T-helper 2 cell treated with Interferon-gamma antibody and Interleukin-4, amounts not matched to agents 100 ng/mL and 5 ng/mL, for 36 hours (primary cell): Measurements from ENCODE around the gene IL15RA. TPM values are rescaled to one million over a fixed set of nuclear protein-coding genes. Genes with fewer than 3 reads are reported as not detected.
"Not testable (repeated sequence)": the region's sequence is repeated elsewhere in the genome, so short reads cannot be mapped to it uniquely, and the experiment has no call there.

Experiments used
- intact Hi-C: fragments of 100-400 bp; cut with micrococcal nuclease; formaldehyde crosslinking; loops from one replicate; pipeline ENCODE4 v1.15.1; 2023
- total RNA-seq: library from RNA; stranded (reverse); gene quantifications from 2 replicates; pipeline ENCODE4 v1.2.3, GENCODE V29; 2022

Gene IL15RA
- total RNA-seq, 1 donor from 2014 or later = 23.1 TPM

DNA sequence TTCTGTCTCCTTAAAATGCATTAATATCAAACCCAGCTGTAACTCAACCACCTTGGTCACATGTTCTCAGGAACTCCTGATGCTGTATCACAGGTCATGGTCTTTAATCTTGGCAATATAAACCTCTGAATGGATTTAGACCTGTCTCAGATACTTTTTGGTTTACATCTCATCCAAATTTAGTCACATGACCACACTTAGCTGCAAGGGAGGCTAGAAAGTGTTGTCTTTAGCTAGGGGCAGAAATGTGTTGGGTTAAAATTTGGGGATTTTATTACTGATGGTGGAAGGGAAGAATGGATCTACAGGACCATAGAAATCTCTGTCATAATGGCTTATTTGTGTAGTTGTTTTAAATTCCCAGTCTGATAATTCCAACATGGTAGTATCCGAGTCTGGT is 29.6 kb upstream of the IL15RA start:
- intact Hi-C loops = no loop called here

DNA sequence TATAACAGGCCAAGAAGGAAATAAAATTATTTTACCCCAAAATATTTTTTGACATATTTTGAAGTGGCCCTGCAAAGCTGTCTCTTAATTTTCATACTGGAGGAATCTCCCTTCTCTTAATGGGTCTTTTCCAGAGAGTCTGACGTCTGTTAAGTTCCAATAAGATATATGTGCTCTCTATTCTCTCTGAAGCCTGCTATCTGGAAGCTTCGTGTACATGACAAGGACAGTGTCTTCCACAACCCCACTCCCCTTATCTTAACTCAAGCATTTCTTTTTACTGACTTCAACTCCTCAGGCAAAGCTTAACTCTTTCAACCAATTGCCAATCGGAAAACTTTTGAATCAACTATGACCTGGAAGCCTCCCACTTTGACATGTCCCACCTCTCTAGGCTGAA is 29.2 kb upstream of the IL15RA start:
- intact Hi-C loops = no loop called here

DNA sequence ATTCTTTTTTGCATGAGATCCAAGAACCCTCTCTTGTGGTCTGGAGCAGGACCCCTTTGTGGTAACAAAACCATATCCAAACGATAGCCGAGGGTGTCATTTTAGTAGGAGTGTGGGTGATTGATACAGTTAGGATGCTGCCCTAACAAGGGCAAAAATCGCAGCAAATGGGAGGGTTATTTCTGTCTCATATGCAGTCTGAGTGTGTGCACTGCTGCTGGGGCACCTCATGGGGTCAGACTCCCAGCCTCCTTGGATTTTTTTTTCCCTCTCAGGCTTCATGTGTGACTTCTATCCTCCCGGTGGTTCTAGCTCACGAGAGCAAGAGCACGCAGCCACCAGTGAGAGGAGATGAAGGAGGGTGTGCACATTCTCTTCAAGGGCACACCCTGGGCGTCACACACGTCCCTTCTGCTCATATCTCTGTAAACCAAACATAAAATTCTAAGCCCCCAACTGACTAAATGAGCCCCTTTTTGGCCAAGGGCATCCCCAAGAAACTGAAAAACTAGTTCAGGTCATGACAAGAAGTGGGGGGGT is 28.6 kb upstream of the IL15RA start:
- intact Hi-C loops = no loop called here

DNA sequence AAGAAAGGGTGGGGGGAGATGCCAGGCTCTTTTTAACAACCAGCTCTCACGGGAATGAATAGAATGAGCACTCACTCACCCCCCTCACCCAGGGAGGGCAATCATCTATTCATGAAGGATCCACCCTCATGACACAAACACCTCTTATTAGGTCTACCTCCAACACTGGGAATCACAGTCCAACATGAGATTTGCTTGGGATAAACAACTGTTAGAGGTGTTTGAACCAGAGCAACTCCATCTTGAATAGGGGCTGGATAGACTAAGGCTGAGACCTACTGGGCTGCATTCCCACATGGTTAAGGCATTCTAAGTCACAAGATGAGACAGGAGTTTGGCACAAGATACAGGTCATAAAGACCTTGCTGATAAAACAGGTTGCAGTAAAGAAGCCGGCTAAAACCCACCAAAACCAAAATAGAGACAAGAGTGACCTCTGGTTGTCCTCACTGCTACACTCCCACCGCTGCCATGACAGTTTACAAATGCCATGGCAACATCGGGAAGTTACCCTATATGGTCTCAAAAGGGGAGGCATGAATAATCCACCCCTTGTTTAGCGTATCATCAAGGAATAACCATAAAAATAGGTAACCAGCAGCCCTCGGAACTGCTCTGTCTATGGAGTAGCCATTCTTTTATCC is 27.9 kb upstream of the IL15RA start:
- intact Hi-C loops = not testable (repeated sequence)

DNA sequence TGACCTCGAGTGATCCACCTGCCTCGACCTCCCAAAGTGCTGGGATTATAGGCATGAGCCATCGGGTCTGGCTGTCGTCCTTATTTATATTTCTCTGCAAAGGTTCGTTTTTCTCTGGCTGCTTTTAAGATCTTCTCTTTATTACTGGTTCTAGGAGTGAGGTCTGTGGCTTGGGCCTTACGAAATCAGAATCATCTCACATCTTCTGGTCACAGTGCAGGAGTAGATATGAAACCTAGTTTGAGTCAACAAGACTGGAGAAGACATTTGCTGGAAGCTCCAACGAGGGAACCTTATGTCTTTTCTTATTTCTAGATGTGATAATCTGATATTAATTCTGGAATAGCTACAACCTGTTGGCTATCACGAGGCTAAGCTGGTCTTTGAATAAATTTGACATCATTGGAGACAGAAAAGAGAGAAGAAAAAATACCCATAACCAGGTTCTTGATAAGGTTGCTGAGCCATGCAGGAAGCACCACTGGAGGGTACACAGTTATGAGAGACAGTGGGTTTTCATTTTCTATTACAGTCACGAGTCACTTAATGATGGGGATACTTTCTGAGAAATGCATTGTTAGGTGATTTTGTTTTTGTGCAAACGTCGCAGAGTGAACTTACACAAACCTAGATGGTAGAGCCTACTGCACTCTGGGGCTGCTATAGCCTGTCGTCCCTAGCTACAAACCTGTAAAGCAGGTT is 25.6 kb upstream of the IL15RA start:
- intact Hi-C loops = no loop called here

DNA sequence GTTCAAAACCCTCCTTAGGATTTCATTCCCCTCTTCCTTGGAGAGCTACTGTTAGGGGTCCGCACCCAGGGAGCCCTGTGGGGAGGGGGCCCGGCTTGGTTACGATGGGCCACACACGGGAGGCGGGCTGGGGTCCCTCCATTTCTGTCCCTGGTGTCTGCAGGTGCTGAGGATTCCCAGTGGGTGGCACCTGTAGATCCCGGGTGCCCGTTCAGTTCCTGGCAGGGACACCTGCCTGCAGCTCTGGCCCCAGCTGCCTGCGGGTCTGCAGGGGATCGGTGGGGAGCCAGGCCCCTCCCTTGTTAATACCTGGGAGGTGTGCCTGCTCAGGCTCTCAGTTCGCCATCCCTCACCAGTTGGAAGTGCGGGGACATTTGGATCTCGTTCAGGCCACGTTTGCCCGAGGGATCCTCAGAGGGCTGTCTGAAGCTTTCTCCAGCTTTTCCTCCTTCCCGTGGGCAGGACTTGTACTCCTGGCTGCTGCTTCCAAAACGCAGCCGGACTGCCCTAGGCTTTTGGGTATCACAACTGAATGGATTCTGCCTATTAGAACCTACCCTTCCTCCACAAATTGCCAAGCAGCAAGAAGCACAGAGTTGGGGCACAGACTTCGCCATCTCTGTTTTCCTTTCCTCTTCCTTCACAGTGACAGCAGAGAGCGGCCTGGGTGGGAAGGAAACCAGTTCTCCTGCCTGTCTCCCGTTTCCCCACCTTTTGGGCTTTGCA is 22.3 kb upstream of the IL15RA start:
- intact Hi-C loops = loop anchor here (2.0 kb wide), 1 partner anchor 23 kb away; the partner anchor contains the start of gene IL15RA

DNA sequence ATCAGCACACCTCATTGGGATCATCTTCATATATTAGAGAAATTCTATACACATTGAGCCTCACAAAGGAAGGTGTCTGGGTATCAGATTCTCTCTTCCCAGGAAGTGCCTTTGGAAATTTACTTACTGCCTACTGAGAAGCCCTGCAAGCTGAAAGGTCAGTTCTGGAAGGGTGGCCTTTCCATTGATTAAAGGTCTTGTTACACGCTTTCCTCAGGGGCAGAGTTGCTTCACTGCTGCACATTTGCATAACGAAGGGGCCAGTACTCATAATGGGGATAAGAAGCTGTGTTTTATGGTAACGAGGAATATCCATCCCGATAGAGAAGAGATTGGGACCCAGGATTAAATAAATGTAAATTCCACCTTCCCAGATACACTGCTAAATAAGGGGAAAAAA is 19.4 kb upstream of the IL15RA start:
- intact Hi-C loops = no loop called here

DNA sequence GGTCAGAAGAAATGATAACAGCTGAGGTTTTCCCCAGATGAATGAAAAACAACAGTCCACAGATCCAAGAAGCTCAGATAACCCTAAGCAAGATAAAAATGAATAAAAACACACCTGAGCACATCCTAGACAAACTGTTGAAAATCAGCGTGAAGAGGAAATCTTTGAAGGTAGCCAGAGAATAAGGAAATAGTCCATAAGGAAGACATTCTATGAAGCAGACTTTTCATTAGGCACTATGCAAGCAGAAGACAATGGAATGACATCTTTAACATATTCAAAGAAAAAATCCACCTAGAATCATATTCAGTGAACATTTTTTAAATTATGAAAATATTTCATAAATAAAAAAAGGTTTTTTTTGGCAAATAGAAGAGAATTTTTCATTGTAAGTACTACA is 15.1 kb upstream of the IL15RA start:
- intact Hi-C loops = no loop called here

DNA sequence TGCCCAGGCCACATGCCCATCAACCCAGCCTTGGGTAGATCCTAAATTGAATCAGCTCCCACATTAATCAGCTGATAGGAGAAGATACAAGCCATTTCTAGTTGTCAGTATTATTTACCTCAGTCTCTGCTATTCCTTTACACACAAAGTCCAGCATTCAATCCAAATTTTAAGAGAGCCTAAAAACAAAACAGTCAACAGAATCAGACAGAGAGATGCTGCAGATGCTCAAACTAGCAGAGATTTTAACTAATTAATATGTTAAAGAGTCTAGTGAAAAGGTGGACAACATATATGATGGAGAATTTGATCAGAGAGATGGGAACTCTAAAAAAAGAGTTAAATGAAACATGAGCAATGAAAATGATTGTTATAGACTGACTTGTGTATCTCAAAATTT is 14.4 kb upstream of the IL15RA start:
- intact Hi-C loops = no loop called here

DNA sequence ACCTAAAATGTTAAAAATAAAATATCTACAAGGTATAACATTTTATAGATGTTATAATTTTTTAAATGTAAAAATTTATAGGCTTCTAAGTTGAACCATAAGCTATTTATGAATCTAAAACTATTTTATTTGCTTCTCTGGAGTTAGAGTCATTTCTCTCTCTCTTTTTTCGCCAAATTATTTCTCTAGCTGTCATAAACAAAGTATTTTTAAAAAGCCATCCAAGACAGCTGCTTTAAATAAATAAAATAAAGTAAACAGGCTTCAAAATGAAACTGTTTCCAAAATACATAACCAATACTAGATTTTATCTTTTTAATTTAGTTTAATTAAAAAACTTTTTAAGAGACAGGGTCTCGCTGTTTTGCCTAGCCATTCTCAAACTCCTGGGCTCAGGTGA is 12.4 kb upstream of the IL15RA start:
- intact Hi-C loops = no loop called here

DNA sequence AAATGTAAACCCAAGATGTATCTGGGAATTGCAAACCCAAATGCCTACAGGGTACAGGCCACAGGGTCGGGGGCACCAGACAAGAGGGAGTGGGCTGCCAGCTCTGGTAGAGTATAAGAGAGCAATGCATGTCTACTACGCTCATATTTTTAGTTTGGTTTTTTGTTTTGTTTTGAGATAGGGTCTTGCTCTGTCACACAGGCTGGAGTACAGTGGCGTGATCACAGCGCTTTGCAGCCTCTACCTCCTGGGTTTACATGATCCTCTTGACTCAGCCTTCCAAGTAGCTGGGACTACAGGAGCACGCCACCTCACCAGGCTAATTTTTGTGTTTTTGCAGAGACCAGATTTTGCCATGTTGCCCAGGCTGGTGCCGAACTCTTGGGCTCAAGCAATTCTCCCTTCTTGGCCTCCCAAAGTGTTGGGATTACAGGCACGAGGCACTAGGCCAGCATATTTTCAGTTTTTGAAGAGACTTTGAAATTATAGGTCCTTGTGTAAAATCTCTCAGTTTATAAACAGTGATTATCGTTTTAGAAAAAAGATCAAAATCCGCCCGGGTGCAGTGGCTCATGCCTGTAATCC is 11.1 kb upstream of the IL15RA start:
- intact Hi-C loops = no loop called here

DNA sequence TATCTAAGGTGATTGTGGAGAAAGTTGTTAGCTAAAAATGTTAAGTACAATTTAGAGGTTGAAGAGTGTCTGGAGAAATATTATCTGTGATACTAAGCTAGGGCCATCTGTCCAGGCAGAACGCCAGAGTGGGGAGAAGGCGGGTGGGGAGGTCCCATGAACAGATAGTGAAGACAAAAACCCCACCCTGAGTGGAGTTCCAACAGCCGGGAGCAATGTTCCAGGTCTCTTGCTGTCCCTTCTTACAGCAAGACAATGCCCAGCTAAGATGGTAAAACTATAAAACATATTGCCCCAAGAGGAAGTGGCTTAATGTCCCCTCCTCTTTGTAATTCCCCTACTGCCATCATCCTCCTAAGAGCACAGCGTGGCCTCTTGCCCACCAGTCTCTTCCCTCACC is 10.4 kb upstream of the IL15RA start:
- intact Hi-C loops = no loop called here

DNA sequence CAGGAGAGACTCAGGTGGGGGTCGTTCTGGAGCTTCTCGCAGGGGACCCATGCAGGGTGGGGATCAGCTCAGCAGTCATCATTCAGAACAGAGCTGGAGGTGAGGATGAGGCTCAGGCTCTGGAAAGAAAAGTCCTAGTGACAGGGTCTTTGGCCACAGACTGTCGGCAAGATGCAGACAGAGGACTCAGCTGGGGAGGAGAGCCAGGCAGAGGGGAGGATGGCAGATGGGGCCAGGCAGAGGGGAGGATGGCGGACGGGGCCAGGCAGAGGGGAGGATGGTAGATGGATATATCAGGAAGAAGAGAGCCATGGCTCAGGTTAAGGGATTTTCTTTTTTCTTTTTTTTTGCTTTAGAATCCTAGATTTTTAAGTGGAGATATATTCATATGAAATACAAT is 7.7 kb upstream of the IL15RA start:
- intact Hi-C loops = no loop called here

DNA sequence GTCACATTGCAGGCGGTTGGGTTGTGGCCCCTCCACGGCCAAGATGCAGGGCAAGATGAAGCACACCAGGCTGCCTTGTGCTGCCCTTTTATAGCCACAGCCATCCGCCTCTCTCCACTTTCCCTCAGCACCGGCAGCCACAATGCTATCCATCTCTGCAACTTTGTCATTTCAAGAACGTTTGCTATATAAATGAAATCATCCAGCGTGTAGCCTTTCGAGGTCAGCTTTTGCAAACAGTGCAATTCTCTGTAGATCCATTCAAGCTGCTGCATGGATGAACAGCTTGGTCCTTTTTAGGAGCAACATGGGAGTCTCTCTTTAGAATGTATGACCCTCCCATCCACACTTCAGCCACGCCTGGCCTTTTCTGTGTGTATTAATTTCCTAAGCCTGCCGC is 6.4 kb upstream of the IL15RA start:
- intact Hi-C loops = no loop called here

DNA sequence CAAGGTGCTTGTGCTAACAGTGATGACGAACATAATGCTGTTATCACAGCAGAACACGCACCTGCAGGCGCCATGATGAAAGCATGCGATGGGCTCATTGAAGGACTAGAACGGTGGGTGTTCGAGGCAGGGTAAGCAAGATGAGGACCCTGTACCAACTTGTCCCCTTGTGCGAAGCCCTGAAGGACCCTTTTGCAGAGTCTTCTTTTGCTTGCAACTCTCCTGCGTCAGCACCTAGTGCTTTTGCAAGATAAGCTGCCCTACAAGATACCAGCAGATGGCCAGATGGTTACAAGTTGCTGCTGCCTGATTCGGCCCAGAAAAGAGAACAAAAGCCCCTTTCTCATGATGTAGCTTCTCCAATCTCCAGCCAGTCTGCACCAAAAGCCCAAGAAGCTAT is 4.2 kb upstream of the IL15RA start:
- intact Hi-C loops = no loop called here

DNA sequence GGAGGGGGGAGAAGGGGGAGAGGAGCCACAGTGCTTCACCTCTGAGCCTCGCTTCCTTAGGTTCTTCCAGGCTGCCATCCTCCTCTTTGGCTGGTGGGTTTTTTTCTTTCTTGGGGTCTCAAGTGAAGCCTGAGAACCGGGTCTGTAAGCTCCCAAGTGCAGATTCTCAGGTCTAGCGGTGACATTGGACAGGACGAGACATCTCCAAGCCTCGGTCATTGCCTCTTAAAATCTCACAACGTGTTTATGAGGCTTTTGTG is 817 bp upstream of the IL15RA start:
- intact Hi-C loops = loop anchor here (5.0 kb wide), 2 partner anchors 34 to 531 kb away; no protein-coding TSS in a partner anchor

DNA sequence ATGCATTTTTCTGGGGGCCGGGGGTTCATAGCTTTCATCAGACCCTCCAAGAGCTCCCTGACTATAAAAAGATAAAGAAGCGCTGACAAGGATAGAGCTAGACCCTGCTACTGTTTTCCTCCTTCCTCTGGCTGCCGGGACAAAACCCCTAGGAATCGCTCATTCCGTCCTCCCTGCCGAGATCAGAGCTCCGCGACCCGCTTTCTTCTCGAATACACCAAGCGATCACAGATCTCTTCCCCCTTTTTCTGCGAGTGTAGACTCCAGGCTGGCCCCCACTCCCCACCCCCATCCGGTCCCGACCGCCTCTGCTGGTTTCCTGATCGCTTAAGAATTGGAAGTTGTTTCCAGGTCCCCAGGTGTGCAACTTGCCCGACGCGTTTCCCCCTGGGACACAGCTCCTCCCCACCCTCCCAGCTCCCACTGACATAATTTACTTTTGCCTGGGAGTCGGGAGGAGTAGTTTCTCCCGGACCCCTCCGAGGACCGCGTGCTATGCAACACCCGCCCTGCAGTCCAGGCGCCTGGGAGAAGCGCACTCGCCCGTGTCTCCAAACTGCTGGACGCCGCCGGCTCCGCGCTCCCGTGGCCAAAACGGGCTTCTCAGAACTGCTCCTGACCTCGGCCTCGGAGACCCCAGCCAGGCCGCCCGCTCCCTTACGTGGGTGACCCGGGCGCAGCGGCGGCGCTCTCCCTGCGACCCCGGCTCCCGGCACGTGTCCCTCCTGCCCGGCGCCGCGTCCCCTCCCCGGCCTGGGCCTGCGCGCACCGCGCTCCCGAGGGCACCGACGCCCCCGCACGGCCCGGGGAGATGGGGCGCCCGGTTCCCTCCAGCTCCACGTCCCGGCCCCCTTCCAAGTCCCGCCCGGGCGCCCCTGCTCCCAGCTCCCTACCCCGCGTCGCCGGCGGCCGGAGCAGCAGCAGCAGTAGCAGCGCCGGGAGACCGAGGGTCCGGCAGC is 552 bp downstream of the IL15RA start:
- intact Hi-C loops = loop anchor here (1.0 to 5.0 kb wide), 10 partner anchors 24 to 529 kb away; partner anchors contain the start of genes FBH1, GDI2 and TASOR2

DNA sequence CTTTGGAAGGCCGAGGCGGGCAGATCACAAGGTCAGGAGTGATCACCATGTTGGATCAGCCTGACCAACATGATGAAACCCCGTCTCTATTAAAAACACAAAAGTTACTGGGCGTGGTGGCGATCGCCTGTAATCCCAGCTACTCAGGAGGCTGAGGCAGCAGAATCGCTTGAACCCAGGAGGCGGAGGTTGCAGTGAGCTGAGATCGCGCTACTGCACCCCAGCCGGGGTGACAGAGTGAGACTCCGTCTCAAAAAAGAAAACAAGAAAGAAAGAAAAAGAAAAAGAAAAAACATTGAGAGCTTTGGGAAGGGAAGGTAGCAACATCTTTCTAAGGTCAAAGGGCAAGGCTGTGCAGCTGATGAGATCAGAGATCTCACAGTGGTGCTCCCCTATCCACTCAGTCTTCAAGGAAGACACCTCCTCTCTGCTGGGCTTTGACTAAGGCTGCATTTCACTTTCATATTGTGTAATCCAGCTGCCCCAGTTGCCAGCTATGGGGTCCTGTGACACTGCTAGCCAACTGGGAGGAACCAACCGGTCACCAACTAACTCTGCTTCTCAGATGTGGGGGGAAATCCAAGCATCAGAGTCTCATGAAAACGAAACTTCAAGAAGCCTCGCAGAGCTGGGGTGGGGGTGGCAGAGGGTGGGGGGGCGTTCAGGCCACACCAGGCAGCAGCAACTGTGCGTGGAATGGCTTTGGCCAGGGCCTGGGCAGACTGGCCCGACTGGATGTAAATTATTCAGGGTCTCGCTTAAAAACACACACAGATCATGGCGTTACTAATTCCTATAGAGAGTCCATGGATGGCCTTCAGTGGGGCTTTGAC is 1.5 kb downstream of the IL15RA start:
- intact Hi-C loops = loop anchor here (1.0 to 5.0 kb wide), 10 partner anchors 25 to 529 kb away; partner anchors contain the start of genes FBH1, GDI2 and TASOR2

DNA sequence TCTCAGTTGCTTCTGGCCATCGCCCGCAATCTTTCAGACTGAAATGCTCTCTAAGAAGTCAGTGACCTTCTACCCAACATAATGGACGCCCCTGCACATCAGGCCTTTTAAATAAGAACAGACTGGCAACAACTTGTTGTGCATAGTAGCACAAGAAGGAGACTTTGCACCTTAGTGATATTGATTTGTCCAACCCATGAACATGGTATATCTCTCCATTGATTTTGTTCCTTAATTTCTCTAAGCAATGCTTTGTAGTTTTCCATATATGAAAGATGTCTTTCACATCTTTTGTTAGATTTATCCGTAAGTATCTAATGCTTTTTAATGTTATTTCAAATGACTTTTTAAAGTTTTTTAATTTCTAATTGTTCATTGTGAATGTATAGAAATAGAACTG is 4.3 kb downstream of the IL15RA start:
- intact Hi-C loops = no loop called here

DNA sequence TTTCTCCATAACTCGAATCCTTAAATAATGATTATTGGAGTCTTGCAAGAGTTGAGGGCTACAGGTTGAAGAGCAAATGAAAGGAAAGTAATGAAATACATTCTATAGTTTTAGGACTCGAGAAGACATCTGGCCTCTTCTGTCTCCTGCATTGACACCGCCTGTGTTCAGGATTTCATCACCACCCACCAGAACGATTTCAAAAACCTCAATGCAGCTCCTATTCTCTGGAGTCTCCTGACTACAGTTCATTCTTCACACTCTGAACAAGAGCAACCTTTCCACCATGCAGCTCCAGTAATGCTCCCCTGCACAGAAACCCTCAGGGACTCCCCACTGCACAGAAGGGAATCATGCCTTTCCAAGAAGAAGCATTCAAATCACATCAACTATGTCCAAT is 5.5 kb downstream of the IL15RA start:
- intact Hi-C loops = no loop called here
